PC-9 (cell line): Measurements from ENCODE around the gene MTUS2. TPM values are rescaled to one million over a fixed set of nuclear protein-coding genes. Genes with fewer than 3 reads are reported as not detected.

Experiments used
- BruUV-seq: library from RNA; stranded (reverse); fragments of 400-500 nt; replicated peaks from 2 replicates; lab custom pipeline; 2021; lab: Mats Ljungman, UMichigan
- CTCF ChIA-PET: fragments of 300-600 bp; sonication (Branson Sonifier 250); formaldehyde crosslinking; loops from one replicate; lab custom pipeline; 2022; ENCODE audit warnings: antibody characterized with exemption; lab: Charles Lee
- POLR2A ChIA-PET: fragments of 300-600 bp; sonication (Branson Sonifier 250); formaldehyde crosslinking; loops from one replicate; lab custom pipeline; 2022; ENCODE audit warnings: antibody characterized with exemption; ENCODE audit not compliant: unreplicated experiment; lab: Charles Lee
- DNase-seq, 2 experiments: peaks; one replicate each; pipeline versions ENCODE4 v3.0.0 to v3.0.0-alpha.2; 2015 to 2022; ENCODE audit warnings: mixed read lengths in 1 of 2
- H2AFZ ChIP-seq: fragments of 200-600 bp; sonication (generic); 2 replicates; pipeline ENCODE4 v1.8.1; 2017; ENCODE audit warnings: antibody characterized with exemption
- H3F3A ChIP-seq: fragments of 200-600 bp; sonication (generic); 2 replicates; pipeline ENCODE4 v1.8.1; 2017; ENCODE audit warnings: antibody characterized with exemption, mild to moderate bottlenecking, low read depth; ENCODE audit not compliant: insufficient read depth
- H3K27ac ChIP-seq: fragments of 200-600 bp; sonication (generic); 2 replicates; pipeline ENCODE4 v1.6.1; 2016; ENCODE audit warnings: mixed run types
- H3K27me3 ChIP-seq: fragments of 200-600 bp; sonication (generic); 2 replicates; pipeline ENCODE4 v1.6.1; 2016; ENCODE audit warnings: low read depth, mixed run types; ENCODE audit not compliant: insufficient read depth
- H3K36me3 ChIP-seq: fragments of 200-600 bp; sonication (generic); 2 replicates; pipeline ENCODE4 v1.6.1; 2016; ENCODE audit warnings: low read depth, mixed run types
- H3K4me1 ChIP-seq: fragments of 200-600 bp; sonication (generic); replicated peaks from 2 replicates; pipeline ENCODE4 v1.6.1; 2016; ENCODE audit warnings: mixed run types; ENCODE audit not compliant: insufficient read depth
- H3K4me2 ChIP-seq: fragments of 200-600 bp; sonication (generic); 2 replicates; pipeline ENCODE4 v1.6.1; 2017; ENCODE audit warnings: mixed run types
- H3K4me3 ChIP-seq: fragments of 200-600 bp; sonication (generic); 2 replicates; pipeline ENCODE4 v1.6.1; 2016; ENCODE audit warnings: mixed run types
- H3K79me2 ChIP-seq: fragments of 200-600 bp; sonication (generic); 2 replicates; pipeline ENCODE4 v1.6.1; 2017; ENCODE audit warnings: low read depth, mixed run types
- H3K9me2 ChIP-seq: fragments of 200-600 bp; sonication (generic); 2 replicates; pipeline ENCODE4 v1.8.1; 2017; ENCODE audit warnings: mild to moderate bottlenecking; ENCODE audit not compliant: insufficient read depth
- H3K9me3 ChIP-seq: fragments of 200-600 bp; sonication (generic); 2 replicates; pipeline ENCODE4 v1.8.1; 2016; ENCODE audit warnings: low read depth; ENCODE audit not compliant: insufficient read depth
- H4K20me1 ChIP-seq: fragments of 200-600 bp; sonication (generic); 2 replicates; pipeline ENCODE4 v1.8.1; 2017; ENCODE audit not compliant: insufficient read depth
- EZH2 ChIP-seq: fragments of 200-600 bp; sonication (generic); IDR thresholded peaks from 2 replicates; pipeline ENCODE4 v1.8.0; 2017; ENCODE audit warnings: antibody characterized with exemption, low read depth
- intact Hi-C: fragments of 100-400 bp; cut with micrococcal nuclease; formaldehyde crosslinking; loops from one replicate; pipeline ENCODE4 v1.10.0; 2022; ENCODE audit not compliant: unreplicated experiment
- total RNA-seq: library from RNA; stranded (reverse); gene quantifications from 2 replicates; pipeline ENCODE4 v1.2.3, GENCODE V29; 2021
- TF ChIP-seq, protein P1 (sequence below): fragments of 200-600 bp; sonication (generic); conservative IDR thresholded peaks from 2 replicates; pipeline ENCODE4 v1.6.1; 2017; ENCODE audit warnings: mixed run types, antibody characterized with exemption, mild to moderate bottlenecking, moderate library complexity

The MTUS2 gene
- total RNA-seq, 1 experiment from 2014 or later = not detected

- intact Hi-C loops = no loop called here
These were observed 440.5 kb downstream of the MTUS2 start for GRCh38 chr13:29260684-29261083.

GRCh38 chr13:29266261-29266660 is 446.1 kb downstream of the MTUS2 start:
- H2AFZ ChIP-seq = no peak overlapping the region
- no peak for DNase-seq
- ChIA-PET CTCF (no interaction called here), POLR2A (no interaction called here)
- H3K27me3 ChIP-seq = peaks cover 52% of the 10 kb centered on the region
- no peaks in the 10 kb centered on the region for H3K4me1 ChIP-seq
- H3K9me2 ChIP-seq = no peaks in the 10 kb centered on the region
- no peak overlapping the region for H3K4me2 ChIP-seq
- H3K9me3 ChIP-seq = no peaks in the 10 kb centered on the region
- H3K36me3 ChIP-seq = no peaks in the 10 kb centered on the region
- no peak overlapping the region for H3K4me3 ChIP-seq
- TF ChIP-seq, protein P1, sequence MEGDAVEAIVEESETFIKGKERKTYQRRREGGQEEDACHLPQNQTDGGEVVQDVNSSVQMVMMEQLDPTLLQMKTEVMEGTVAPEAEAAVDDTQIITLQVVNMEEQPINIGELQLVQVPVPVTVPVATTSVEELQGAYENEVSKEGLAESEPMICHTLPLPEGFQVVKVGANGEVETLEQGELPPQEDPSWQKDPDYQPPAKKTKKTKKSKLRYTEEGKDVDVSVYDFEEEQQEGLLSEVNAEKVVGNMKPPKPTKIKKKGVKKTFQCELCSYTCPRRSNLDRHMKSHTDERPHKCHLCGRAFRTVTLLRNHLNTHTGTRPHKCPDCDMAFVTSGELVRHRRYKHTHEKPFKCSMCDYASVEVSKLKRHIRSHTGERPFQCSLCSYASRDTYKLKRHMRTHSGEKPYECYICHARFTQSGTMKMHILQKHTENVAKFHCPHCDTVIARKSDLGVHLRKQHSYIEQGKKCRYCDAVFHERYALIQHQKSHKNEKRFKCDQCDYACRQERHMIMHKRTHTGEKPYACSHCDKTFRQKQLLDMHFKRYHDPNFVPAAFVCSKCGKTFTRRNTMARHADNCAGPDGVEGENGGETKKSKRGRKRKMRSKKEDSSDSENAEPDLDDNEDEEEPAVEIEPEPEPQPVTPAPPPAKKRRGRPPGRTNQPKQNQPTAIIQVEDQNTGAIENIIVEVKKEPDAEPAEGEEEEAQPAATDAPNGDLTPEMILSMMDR = no peak
- TF ChIP-seq EZH2 = no peak
- H3F3A ChIP-seq = no peaks in the 10 kb centered on the region
- H3K27ac ChIP-seq = no peak overlapping the region
- H4K20me1 ChIP-seq = no peaks in the 10 kb centered on the region; the same call in 1 of the 2 replicates
- intact Hi-C loops = no loop called here
- no peaks in the 10 kb centered on the region for H3K79me2 ChIP-seq
- no TSS peak for BruUV-seq

More at GRCh38 chr13:29260684-29261083, 440.5 kb downstream of the MTUS2 start:
- no peak overlapping the region for H2AFZ ChIP-seq
- ChIA-PET CTCF (no interaction called here), POLR2A (no interaction called here)
- no peaks in the 10 kb centered on the region for H3K9me3 ChIP-seq
- BruUV-seq = no TSS peak
- no peaks in the 10 kb centered on the region for H3F3A ChIP-seq
- H3K27ac ChIP-seq = no peak overlapping the region
- no peaks in the 10 kb centered on the region for H3K9me2 ChIP-seq
- no peaks in the 10 kb centered on the region for H3K4me1 ChIP-seq
- H4K20me1 ChIP-seq = no peaks in the 10 kb centered on the region
- TF ChIP-seq, protein P1 = no peak
- TF ChIP-seq EZH2 = no peak
- no peaks in the 10 kb centered on the region for H3K79me2 ChIP-seq
- no peak for DNase-seq
- no peak overlapping the region for H3K4me2 ChIP-seq
- no peaks in the 10 kb centered on the region for H3K36me3 ChIP-seq
- H3K4me3 ChIP-seq = no peak overlapping the region
- peaks cover 5% of the 10 kb centered on the region; the same call in 1 of the 2 replicates for H3K27me3 ChIP-seq

GRCh38 chr13:29266756-29267733 is 446.9 kb downstream of the MTUS2 start:
- Histone ChIP-seq H3K9me3 (no peaks in the 10 kb centered on the region), H4K20me1 (no peaks in the 10 kb centered on the region; the same call in 1 of the 2 replicates), H3F3A (no peaks in the 10 kb centered on the region), H3K27me3 (peaks cover 59% of the 10 kb centered on the region), H3K4me1 (no peaks in the 10 kb centered on the region), H3K4me2 (no peak overlapping the region), H3K79me2 (no peaks in the 10 kb centered on the region), H3K4me3 (no peak overlapping the region), H3K36me3 (no peaks in the 10 kb centered on the region), H3K27ac (no peak overlapping the region), H2AFZ (0 out of 2 replicates have a peak overlapping the region, but pooled peaks have one; percentile 8), H3K9me2 (no peaks in the 10 kb centered on the region)
- POLR2A ChIA-PET = no interaction called here
- BruUV-seq = no TSS peak
- no peak for DNase-seq
- intact Hi-C loops = no loop called here
- no peak for TF ChIP-seq EZH2
- TF ChIP-seq, protein P1 = no peak
- CTCF ChIA-PET = no interaction called here
